Testis (tissue), 2 donors: ENCODE data around the gene IFITM5.

Experiments used
- POLR2A ChIP-seq: fragments of 450-650 bp; IDR thresholded peaks from one replicate; pipeline ENCODE4 v1.6.1; 2017; ENCODE audit warnings: antibody characterized with exemption, mild to moderate bottlenecking, moderate library complexity
- TF ChIP-seq, protein P1 (sequence below), 3 experiments: fragments of 450-650 bp in 2 of 3; fragments of 200-600 bp in 1 of 3; sonication (generic) in 1 of 3; IDR thresholded peaks; one replicate each; pipeline ENCODE4 v1.5.1; 2016 to 2019; ENCODE audit warnings: antibody characterized with exemption in 3 of 3, mild to moderate bottlenecking in 2 of 3, moderate library complexity in 1 of 3

DNA sequence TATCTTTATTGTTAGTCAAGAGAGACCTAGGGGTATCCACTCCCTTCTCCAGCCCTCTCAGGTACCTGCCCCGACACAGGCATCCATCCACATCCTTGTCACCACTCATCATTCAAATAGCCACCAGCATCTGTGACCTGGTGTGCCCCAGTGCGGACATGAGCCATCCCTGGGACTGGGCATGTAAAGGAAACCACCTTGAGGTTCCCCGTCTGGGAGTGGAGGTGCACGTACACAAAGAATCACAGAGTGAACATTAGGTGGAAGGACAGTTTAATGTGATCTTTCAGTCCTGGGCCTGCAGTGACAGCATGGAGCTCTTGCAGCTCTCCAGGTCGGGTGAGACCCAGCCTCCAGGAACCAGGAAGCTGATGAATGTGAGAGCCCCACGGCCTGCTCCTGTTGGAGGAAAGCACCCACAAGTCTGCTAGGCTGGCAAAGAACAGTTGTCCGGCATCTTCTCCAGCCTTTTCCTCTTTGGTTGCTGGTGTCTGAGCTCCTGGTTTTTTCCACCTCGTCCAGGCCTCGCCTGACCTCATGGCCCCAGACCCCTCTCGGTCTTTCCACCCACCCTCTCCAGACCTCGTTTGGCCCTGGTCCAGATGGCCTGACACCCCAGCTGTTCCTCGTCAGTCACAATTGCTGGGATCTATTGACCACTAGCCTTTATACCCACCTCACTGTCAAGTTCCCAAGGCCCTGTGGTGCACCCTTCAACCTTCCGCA lies 46.0 kb downstream of the IFITM5 start:
- TF ChIP-seq POLR2A = no peak
- TF ChIP-seq, protein P1, sequence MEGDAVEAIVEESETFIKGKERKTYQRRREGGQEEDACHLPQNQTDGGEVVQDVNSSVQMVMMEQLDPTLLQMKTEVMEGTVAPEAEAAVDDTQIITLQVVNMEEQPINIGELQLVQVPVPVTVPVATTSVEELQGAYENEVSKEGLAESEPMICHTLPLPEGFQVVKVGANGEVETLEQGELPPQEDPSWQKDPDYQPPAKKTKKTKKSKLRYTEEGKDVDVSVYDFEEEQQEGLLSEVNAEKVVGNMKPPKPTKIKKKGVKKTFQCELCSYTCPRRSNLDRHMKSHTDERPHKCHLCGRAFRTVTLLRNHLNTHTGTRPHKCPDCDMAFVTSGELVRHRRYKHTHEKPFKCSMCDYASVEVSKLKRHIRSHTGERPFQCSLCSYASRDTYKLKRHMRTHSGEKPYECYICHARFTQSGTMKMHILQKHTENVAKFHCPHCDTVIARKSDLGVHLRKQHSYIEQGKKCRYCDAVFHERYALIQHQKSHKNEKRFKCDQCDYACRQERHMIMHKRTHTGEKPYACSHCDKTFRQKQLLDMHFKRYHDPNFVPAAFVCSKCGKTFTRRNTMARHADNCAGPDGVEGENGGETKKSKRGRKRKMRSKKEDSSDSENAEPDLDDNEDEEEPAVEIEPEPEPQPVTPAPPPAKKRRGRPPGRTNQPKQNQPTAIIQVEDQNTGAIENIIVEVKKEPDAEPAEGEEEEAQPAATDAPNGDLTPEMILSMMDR (IDR thresholded peaks at IDR 0.05) = no peak
